ENCODE results near the gene PFN2. TPM values are rescaled to one million over a fixed set of nuclear protein-coding genes. Genes with fewer than 3 reads are reported as not detected.

Gene PFN2
- polyA plus RNA-seq, 1 experiment = 659 TPM

- POLR2A ChIA-PET = no interaction called here
- H3K27ac ChIP-seq (ENCODE audit: low read depth, low read length) = no peak overlapping the region
- CTCF ChIA-PET = no interaction called here
- H3K9me3 ChIP-seq (ENCODE audit: control insufficient read depth, insufficient read depth, low read length) = no peaks in the 10 kb centered on the region; the same call in 1 of the 2 replicates
- no peaks in the 10 kb centered on the region for H3K27me3 ChIP-seq (ENCODE audit: control insufficient read depth, insufficient read depth, low read length)
- DNase-seq (ENCODE audit: low read depth, low spot score) = no peak
- no peak for TF ChIP-seq CTCF (IDR thresholded peaks at IDR 0.05; ENCODE audit: low read depth, low read length)
- H3K4me3 ChIP-seq (ENCODE audit: low read depth, low read length) = no peak overlapping the region
Measured at GRCh38 chr3:149975919-149976318, 5.2 kb upstream of the PFN2 start.

GRCh38 chr3:149971403-149972075, 844 bp upstream of the PFN2 start:
- no peak for DNase-seq (ENCODE audit: low read depth, low spot score)
- peak overlapping the region; percentile 78 for H3K4me3 ChIP-seq (ENCODE audit: low read depth, low read length)
- H3K27ac ChIP-seq (ENCODE audit: low read depth, low read length) = peak overlapping the region; percentile 71
- ChIA-PET CTCF (interaction anchor here (1.5 to 4.0 kb wide), 2 partner anchors 35 to 212 kb away, joined by 4 to 18 read pairs; no protein-coding TSS in a partner anchor), POLR2A (interaction anchor here (0.5 to 2.7 kb wide), 9 partner anchors 32 to 437 kb away, joined by 3 to 17 read pairs (median 4); no protein-coding TSS in a partner anchor)
- TF ChIP-seq CTCF (IDR thresholded peaks at IDR 0.05; ENCODE audit: low read depth, low read length) = no peak
- no peaks in the 10 kb centered on the region for H3K9me3 ChIP-seq (ENCODE audit: control insufficient read depth, insufficient read depth, low read length)
- no peaks in the 10 kb centered on the region for H3K27me3 ChIP-seq (ENCODE audit: control insufficient read depth, insufficient read depth, low read length)

- H3K27ac ChIP-seq (ENCODE audit: low read depth, low read length) = peak overlapping the region; percentile 80
- ChIA-PET POLR2A (interaction anchor here (0.6 to 2.7 kb wide), 8 partner anchors 159 to 631 kb away, joined by 3 to 17 read pairs (median 5); no protein-coding TSS in a partner anchor), CTCF (interaction anchor here (0.8 to 1.8 kb wide), 8 partner anchors 90 to 255 kb away, joined by 3 to 15 read pairs (median 5); no protein-coding TSS in a partner anchor)
- TF ChIP-seq CTCF (IDR thresholded peaks at IDR 0.05; ENCODE audit: low read depth, low read length) = no peak
- DNase-seq (ENCODE audit: low read depth, low spot score) = peak; percentile 72
- H3K4me3 ChIP-seq (ENCODE audit: low read depth, low read length) = peak overlapping the region; percentile 78
- H3K9me3 ChIP-seq (ENCODE audit: control insufficient read depth, insufficient read depth, low read length) = no peaks in the 10 kb centered on the region
- no peaks in the 10 kb centered on the region for H3K27me3 ChIP-seq (ENCODE audit: control insufficient read depth, insufficient read depth, low read length)
Measured at GRCh38 chr3:149969940-149970715, 567 bp downstream of the PFN2 start.

GRCh38 chr3:149969110-149969939, 1.4 kb downstream of the PFN2 start:
- Histone ChIP-seq H3K27ac (ENCODE audit: low read depth, low read length) (peak overlapping the region; percentile 80), H3K4me3 (ENCODE audit: low read depth, low read length) (peak overlapping the region; percentile 78), H3K27me3 (ENCODE audit: control insufficient read depth, insufficient read depth, low read length) (no peaks in the 10 kb centered on the region), H3K9me3 (ENCODE audit: control insufficient read depth, insufficient read depth, low read length) (no peaks in the 10 kb centered on the region)
- ChIA-PET CTCF (interaction anchor here (0.8 to 5.4 kb wide), 12 partner anchors 33 to 255 kb away, joined by 3 to 96 read pairs (median 11); no protein-coding TSS in a partner anchor), POLR2A (interaction anchor here (0.6 to 2.7 kb wide), 6 partner anchors 160 to 440 kb away, joined by 3 to 17 read pairs (median 6); no protein-coding TSS in a partner anchor)
- TF ChIP-seq CTCF (IDR thresholded peaks at IDR 0.05; ENCODE audit: low read depth, low read length) = peak; percentile 25; the same call in 1 of the 2 replicates
- peak; percentile 68 for DNase-seq (ENCODE audit: low read depth, low spot score)
